Measurements from ENCODE around the gene FAM124A. TPM values are rescaled to one million over a fixed set of nuclear protein-coding genes. Genes with fewer than 3 reads are reported as not detected.
A peak's percentile ranks its signal among the peaks of the same experiment; 100 is the strongest.

FAM124A gene
- total RNA-seq, 1 experiment from 2014 or later, result 3.1 TPM

DNA sequence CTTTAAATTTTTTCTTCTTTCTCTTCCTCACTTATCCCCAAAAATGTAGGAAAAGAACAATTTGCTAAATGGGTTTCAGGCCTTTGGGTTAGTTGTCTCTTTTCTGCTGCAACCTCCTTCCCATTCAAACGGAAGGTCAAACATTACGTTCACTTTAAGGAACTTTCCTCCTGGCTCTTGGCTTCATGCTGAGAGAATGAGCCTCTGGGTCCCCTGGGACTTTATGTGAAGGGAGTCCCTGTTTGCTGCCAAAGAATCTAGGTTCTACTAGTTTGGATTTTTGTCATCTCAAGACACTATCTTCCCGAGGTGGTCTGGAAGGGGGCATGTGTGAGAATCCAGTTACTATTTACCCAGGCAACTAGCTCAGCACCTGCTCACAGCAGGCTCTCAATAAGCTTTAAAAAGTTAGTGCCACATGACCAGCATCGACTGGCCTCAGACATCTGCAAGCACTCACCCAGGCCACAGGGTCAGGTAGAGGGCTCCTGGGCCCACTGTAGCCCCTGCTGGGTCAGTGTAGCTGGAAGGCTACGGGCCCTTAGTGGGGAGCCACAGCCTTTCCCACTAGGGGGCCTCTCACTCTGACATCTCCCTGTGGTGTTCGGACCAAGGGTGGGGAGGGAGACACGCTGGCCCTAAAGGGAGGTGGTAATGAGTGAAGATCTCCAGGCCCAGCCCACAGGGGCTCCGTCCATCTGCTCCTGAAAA lies 40.5 kb downstream of the FAM124A start:
- Histone ChIP-seq H3K4me3 (replicated peaks in 1 of 2; ENCODE audit: low read depth in 1 of 2, low read length in 2 of 2) (no peak overlapping the region), H3K36me3 (ENCODE audit: control insufficient read depth in 1 of 2, insufficient read depth in 2 of 2, low read length in 2 of 2) (no peaks in the 10 kb centered on the region), H2AFZ (ENCODE audit: low read depth, low read length, poor library complexity, severe bottlenecking) (no peak overlapping the region), H3K4me1 (ENCODE audit: control insufficient read depth in 1 of 2, insufficient read depth in 2 of 2, low read length in 2 of 2) (no peaks in the 10 kb centered on the region), H3K9me2 (ENCODE audit: insufficient read depth) (no peaks in the 10 kb centered on the region), H3K9me3 (ENCODE audit: control insufficient read depth in 1 of 2, insufficient read depth in 1 of 2, low read depth in 1 of 2, low read length in 2 of 2) (no peaks in the 10 kb centered on the region), H3K79me2 (ENCODE audit: insufficient read depth, low read length) (no peaks in the 10 kb centered on the region), H3K27ac (ENCODE audit: low read depth, low read length) (no peak overlapping the region), H3K4me2 (ENCODE audit: low read length) (no peak overlapping the region), H3K9ac (ENCODE audit: low read length) (no peak overlapping the region), H3K27me3 (ENCODE audit: insufficient read depth, low read length) (no peaks in the 10 kb centered on the region), H4K20me1 (ENCODE audit: insufficient read depth) (no peaks in the 10 kb centered on the region)
- peak; percentile 77 for ATAC-seq
- TF ChIP-seq, protein P1, sequence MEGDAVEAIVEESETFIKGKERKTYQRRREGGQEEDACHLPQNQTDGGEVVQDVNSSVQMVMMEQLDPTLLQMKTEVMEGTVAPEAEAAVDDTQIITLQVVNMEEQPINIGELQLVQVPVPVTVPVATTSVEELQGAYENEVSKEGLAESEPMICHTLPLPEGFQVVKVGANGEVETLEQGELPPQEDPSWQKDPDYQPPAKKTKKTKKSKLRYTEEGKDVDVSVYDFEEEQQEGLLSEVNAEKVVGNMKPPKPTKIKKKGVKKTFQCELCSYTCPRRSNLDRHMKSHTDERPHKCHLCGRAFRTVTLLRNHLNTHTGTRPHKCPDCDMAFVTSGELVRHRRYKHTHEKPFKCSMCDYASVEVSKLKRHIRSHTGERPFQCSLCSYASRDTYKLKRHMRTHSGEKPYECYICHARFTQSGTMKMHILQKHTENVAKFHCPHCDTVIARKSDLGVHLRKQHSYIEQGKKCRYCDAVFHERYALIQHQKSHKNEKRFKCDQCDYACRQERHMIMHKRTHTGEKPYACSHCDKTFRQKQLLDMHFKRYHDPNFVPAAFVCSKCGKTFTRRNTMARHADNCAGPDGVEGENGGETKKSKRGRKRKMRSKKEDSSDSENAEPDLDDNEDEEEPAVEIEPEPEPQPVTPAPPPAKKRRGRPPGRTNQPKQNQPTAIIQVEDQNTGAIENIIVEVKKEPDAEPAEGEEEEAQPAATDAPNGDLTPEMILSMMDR (IDR thresholded peaks at IDR 0.05 in 2 of 3, conservative IDR thresholded peaks at IDR 0.05 in 1 of 3; ENCODE audit: borderline replicate concordance in 1 of 3, insufficient read depth in 1 of 3, low read depth in 2 of 3, low read length in 2 of 3), result peak in 2 of 3 experiments; percentile 26 to 29; a peak in 2 of 6 replicates
- no peak for TF ChIP-seq ZFX (IDR thresholded peaks at IDR 0.05)
- BruUV-seq (replicated peaks), result no TSS peak
- CTCF ChIA-PET, result interaction anchor here (1.0 to 1.1 kb wide), 2 partner anchors 11 to 24 kb away, joined by 3 to 5 read pairs; no protein-coding TSS in a partner anchor
- POLR2A ChIA-PET, result no interaction called here
- no peak for DNase-seq (ENCODE audit: low read depth, low spot score)
- RAD21 ChIA-PET (ENCODE audit: low non-redundant PET in 1 of 2, low total read pairs in 2 of 2, uncharacterized antibody in 2 of 2, unreplicated experiment in 2 of 2), result no interaction called here
- intact Hi-C loops (cut with micrococcal nuclease), result no loop called here

DNA sequence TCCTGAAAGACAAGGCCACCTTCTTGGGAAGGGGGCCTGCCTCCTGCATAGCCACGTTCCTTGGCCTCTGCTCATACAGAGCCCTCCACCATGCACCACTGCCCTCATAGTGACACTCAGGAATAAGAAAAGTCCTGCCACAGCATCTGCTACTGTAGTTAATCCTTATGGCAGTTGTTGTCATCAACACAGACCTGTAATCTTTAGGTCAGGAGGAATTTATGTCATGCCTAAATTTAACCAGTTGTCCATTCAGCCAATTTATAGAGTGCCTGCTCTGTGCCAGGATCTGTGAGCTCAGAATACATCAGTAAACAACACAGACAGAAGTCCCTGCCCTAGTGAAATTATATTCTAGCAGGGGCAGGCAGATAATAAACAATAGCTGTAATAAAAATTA lies 44.4 kb downstream of the FAM124A start:
- intact Hi-C loops (cut with micrococcal nuclease), result no loop called here
- H3K4me2 ChIP-seq (ENCODE audit: low read length), result no peak overlapping the region
- no peaks in the 10 kb centered on the region for H4K20me1 ChIP-seq (ENCODE audit: insufficient read depth)
- no peak for DNase-seq (ENCODE audit: low read depth, low spot score)
- no peak overlapping the region for H3K4me3 ChIP-seq (replicated peaks in 1 of 2; ENCODE audit: low read depth in 1 of 2, low read length in 2 of 2)
- ChIA-PET CTCF (interaction anchor here (2.2 kb wide), 1 partner anchor 20 kb away, joined by 10 read pairs; no protein-coding TSS in a partner anchor), POLR2A (no interaction called here), RAD21 (ENCODE audit: low non-redundant PET in 1 of 2, low total read pairs in 2 of 2, uncharacterized antibody in 2 of 2, unreplicated experiment in 2 of 2) (no interaction called here)
- H3K27ac ChIP-seq (ENCODE audit: low read depth, low read length), result no peak overlapping the region
- no peak overlapping the region for H3K9ac ChIP-seq (ENCODE audit: low read length)
- TF ChIP-seq ZNF274 (IDR thresholded peaks at IDR 0.05; ENCODE audit: low read depth, low read length), result no peak
- TF ChIP-seq EZH2 (IDR thresholded peaks at IDR 0.05), result no peak
- no peak for TF ChIP-seq JUND (IDR thresholded peaks at IDR 0.05)
- no peak for TF ChIP-seq SIN3A (IDR thresholded peaks at IDR 0.05; ENCODE audit: low read depth)
- TF ChIP-seq, protein P2, sequence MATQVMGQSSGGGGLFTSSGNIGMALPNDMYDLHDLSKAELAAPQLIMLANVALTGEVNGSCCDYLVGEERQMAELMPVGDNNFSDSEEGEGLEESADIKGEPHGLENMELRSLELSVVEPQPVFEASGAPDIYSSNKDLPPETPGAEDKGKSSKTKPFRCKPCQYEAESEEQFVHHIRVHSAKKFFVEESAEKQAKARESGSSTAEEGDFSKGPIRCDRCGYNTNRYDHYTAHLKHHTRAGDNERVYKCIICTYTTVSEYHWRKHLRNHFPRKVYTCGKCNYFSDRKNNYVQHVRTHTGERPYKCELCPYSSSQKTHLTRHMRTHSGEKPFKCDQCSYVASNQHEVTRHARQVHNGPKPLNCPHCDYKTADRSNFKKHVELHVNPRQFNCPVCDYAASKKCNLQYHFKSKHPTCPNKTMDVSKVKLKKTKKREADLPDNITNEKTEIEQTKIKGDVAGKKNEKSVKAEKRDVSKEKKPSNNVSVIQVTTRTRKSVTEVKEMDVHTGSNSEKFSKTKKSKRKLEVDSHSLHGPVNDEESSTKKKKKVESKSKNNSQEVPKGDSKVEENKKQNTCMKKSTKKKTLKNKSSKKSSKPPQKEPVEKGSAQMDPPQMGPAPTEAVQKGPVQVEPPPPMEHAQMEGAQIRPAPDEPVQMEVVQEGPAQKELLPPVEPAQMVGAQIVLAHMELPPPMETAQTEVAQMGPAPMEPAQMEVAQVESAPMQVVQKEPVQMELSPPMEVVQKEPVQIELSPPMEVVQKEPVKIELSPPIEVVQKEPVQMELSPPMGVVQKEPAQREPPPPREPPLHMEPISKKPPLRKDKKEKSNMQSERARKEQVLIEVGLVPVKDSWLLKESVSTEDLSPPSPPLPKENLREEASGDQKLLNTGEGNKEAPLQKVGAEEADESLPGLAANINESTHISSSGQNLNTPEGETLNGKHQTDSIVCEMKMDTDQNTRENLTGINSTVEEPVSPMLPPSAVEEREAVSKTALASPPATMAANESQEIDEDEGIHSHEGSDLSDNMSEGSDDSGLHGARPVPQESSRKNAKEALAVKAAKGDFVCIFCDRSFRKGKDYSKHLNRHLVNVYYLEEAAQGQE (IDR thresholded peaks at IDR 0.05; ENCODE audit: low read depth), result no peak
- no peaks in the 10 kb centered on the region for H3K9me2 ChIP-seq (ENCODE audit: insufficient read depth)
- H3K27me3 ChIP-seq (ENCODE audit: insufficient read depth, low read length), result no peaks in the 10 kb centered on the region
- BruUV-seq (replicated peaks), result no TSS peak
- no peak overlapping the region for H2AFZ ChIP-seq (ENCODE audit: low read depth, low read length, poor library complexity, severe bottlenecking)
- no peaks in the 10 kb centered on the region for H3K36me3 ChIP-seq (ENCODE audit: control insufficient read depth in 1 of 2, insufficient read depth in 2 of 2, low read length in 2 of 2)
- no peaks in the 10 kb centered on the region for H3K4me1 ChIP-seq (ENCODE audit: control insufficient read depth in 1 of 2, insufficient read depth in 2 of 2, low read length in 2 of 2)
- no peaks in the 10 kb centered on the region for H3K79me2 ChIP-seq (ENCODE audit: insufficient read depth, low read length)
- ATAC-seq, result no peak
- no peaks in the 10 kb centered on the region for H3K9me3 ChIP-seq (ENCODE audit: control insufficient read depth in 1 of 2, insufficient read depth in 1 of 2, low read depth in 1 of 2, low read length in 2 of 2)
